Type B pancreatic cell (in vitro differentiated cells): Measurements from ENCODE around the gene GNG4. TPM values are rescaled to one million over a fixed set of nuclear protein-coding genes. Genes with fewer than 3 reads are reported as not detected.

Source experiments
- DNase-seq: peaks from one replicate; pipeline ENCODE4 v3.0.0; 2021; ENCODE audit warnings: mixed read lengths; ENCODE audit not compliant: unreplicated experiment; ENCODE audit errors: extremely low spot score
- H3K27ac Mint-ChIP-seq: 2 replicates; pipeline ENCODE4 v1.8.0; 2021; ENCODE audit warnings: mild to moderate bottlenecking, mixed read lengths
- H3K27me3 Mint-ChIP-seq: 2 replicates; pipeline ENCODE4 v1.8.0; 2021; ENCODE audit warnings: mixed read lengths
- H3K36me3 Mint-ChIP-seq: 2 replicates; pipeline ENCODE4 v1.8.0; 2021; ENCODE audit warnings: mixed read lengths
- H3K4me1 Mint-ChIP-seq: one replicate; pipeline ENCODE4 v1.8.0; 2021; ENCODE audit warnings: mixed read lengths; ENCODE audit not compliant: unreplicated experiment
- H3K4me3 Mint-ChIP-seq: 2 replicates; pipeline ENCODE4 v1.8.0; 2021; ENCODE audit warnings: mild to moderate bottlenecking, mixed read lengths
- H3K9me3 Mint-ChIP-seq: 2 replicates; pipeline ENCODE4 v1.8.0; 2021; ENCODE audit warnings: mixed read lengths
- CTCF ChIP-seq: fragments of 200-600 bp; sonication (generic); conservative IDR thresholded peaks from 2 replicates; pipeline ENCODE4 v1.5.0; 2021; ENCODE audit warnings: antibody characterized with exemption, mild to moderate bottlenecking
- total RNA-seq: library from RNA; stranded (reverse); gene quantifications from 2 replicates; pipeline ENCODE4 v1.2.1, GENCODE V29; 2021; ENCODE audit warnings: low replicate concordance

The GNG4 gene
- total RNA-seq, 1 donor from 2014 or later: 28.5 TPM

GRCh38 chr1:235670157-235670776 lies 20.7 kb upstream of the GNG4 start:
- TF ChIP-seq CTCF: no peak
- H3K27ac Mint-ChIP-seq: peak overlapping the region; percentile 52
- H3K9me3 Mint-ChIP-seq: peaks cover 23% of the 10 kb centered on the region
- H3K36me3 Mint-ChIP-seq: peaks cover 32% of the 10 kb centered on the region
- DNase-seq: no peak
- no peaks in the 10 kb centered on the region for H3K4me1 Mint-ChIP-seq
- no peaks in the 10 kb centered on the region for H3K27me3 Mint-ChIP-seq
- no peak overlapping the region for H3K4me3 Mint-ChIP-seq

GRCh38 chr1:235669277-235669676 lies 19.7 kb upstream of the GNG4 start:
- no peak overlapping the region for H3K27ac Mint-ChIP-seq
- no peaks in the 10 kb centered on the region for H3K4me1 Mint-ChIP-seq
- no peak for TF ChIP-seq CTCF
- H3K27me3 Mint-ChIP-seq: no peaks in the 10 kb centered on the region
- H3K9me3 Mint-ChIP-seq: peaks cover 16% of the 10 kb centered on the region
- peaks cover 25% of the 10 kb centered on the region for H3K36me3 Mint-ChIP-seq
- no peak overlapping the region for H3K4me3 Mint-ChIP-seq
- no peak for DNase-seq

- Mint-ChIP-seq H3K9me3 (no peaks in the 10 kb centered on the region), H3K27ac (no peak overlapping the region), H3K4me1 (no peaks in the 10 kb centered on the region), H3K4me3 (no peak overlapping the region), H3K36me3 (peaks cover 4% of the 10 kb centered on the region), H3K27me3 (no peaks in the 10 kb centered on the region)
- no peak for DNase-seq
- no peak for TF ChIP-seq CTCF
Measured at GRCh38 chr1:235663628-235664027, 14.0 kb upstream of the GNG4 start.

GRCh38 chr1:235661568-235661967 lies 12.0 kb upstream of the GNG4 start:
- Mint-ChIP-seq H3K36me3 (peaks cover 4% of the 10 kb centered on the region), H3K9me3 (no peaks in the 10 kb centered on the region), H3K4me3 (no peak overlapping the region), H3K4me1 (peaks cover 10% of the 10 kb centered on the region), H3K27me3 (no peaks in the 10 kb centered on the region), H3K27ac (no peak overlapping the region)
- no peak for TF ChIP-seq CTCF
- DNase-seq: no peak

- H3K9me3 Mint-ChIP-seq: no peaks in the 10 kb centered on the region
- TF ChIP-seq CTCF: no peak
- peaks cover 4% of the 10 kb centered on the region for H3K36me3 Mint-ChIP-seq
- DNase-seq: no peak
- peaks cover 10% of the 10 kb centered on the region for H3K4me1 Mint-ChIP-seq
- H3K27me3 Mint-ChIP-seq: peaks cover 3% of the 10 kb centered on the region
- H3K4me3 Mint-ChIP-seq: no peak overlapping the region
- H3K27ac Mint-ChIP-seq: no peak overlapping the region
Measured at GRCh38 chr1:235659186-235659771, 9.7 kb upstream of the GNG4 start.
